Ovary (tissue), 9 donors: ENCODE data around the gene PLK5. TPM values are rescaled to one million over a fixed set of nuclear protein-coding genes. Genes with fewer than 3 reads are reported as not detected.

Experiments used
- DNase-seq, 5 donors: peaks; one replicate each; pipeline ENCODE4 v3.0.0-alpha.2; 2019 to 2020
- H3K27ac ChIP-seq, 2 donors: fragments of 200-600 bp; one replicate each; pipeline versions ENCODE4 v1.5.1 to v1.8.0; 2019 to 2022
- H3K27me3 ChIP-seq: fragments of 200-600 bp; one replicate; pipeline ENCODE4 v1.8.0; 2022
- H3K36me3 ChIP-seq: fragments of 200-600 bp; sonication (generic); one replicate; pipeline ENCODE4 v1.5.1; 2019
- H3K4me1 ChIP-seq: one replicate; pipeline ENCODE4 v1.8.1; 2013; ENCODE audit warnings: mild to moderate bottlenecking, moderate library complexity; ENCODE audit not compliant: insufficient read depth
- H3K4me3 ChIP-seq: fragments of 200-600 bp; sonication (generic); one replicate; pipeline ENCODE4 v1.5.1; 2017
- H3K9me3 ChIP-seq, 2 donors: fragments of 200-600 bp in 1 of 2; sonication (generic) in 1 of 2; one replicate each; pipeline versions ENCODE4 v1.5.1 to v1.8.1; 2013 to 2019; ENCODE audit warnings: mild to moderate bottlenecking in 1 of 2, moderate library complexity in 1 of 2
- EP300 ChIP-seq: sonication (generic); formaldehyde crosslinking; IDR thresholded peaks from one replicate; pipeline ENCODE4 v1.6.1; 2017; ENCODE audit warnings: antibody characterized with exemption
- POLR2A ChIP-seq: fragments of 450-650 bp; IDR thresholded peaks from one replicate; pipeline ENCODE4 v1.6.1; 2017; ENCODE audit warnings: antibody characterized with exemption, mild to moderate bottlenecking, moderate library complexity
- WGBS, 3 donors: extraction: QIAGEN DNeasy Blood & Tissue Kit in 1 of 3; methylation state at CpG; one replicate each; pipeline versions ENCODE4 v1.1.5 to v1.1.7; 2013 to 2017; 5-methylcytosine and 5-hydroxymethylcytosine counted together
- intact Hi-C, 4 donors: fragments of 100-400 bp; cut with DNase I; formaldehyde crosslinking; loops; one replicate each; pipeline versions ENCODE4 v1.11.0 to v1.15.1; 2022 to 2023
- polyA plus RNA-seq, 2 donors: library from polyadenylated mRNA; stranded (reverse); fragments of 200-250 nt in 1 of 2; fragments of 350-450 nt in 1 of 2; fragmentation: Illumina TruSeq in 1 of 2; extraction: RNeasy Lipid Tissue Mini Kit (QIAGEN cat#74804) in 1 of 2; gene quantifications; one replicate each; pipeline ENCODE4 v1.2.3, GENCODE V29; 2013 to 2014
- total RNA-seq, 7 donors: library from RNA; depleted of rRNA in 2 of 7; stranded (reverse); fragments of >200 nt in 2 of 7; fragmentation: NEBNext Ultra II Directional in 3 of 7; extraction: Animal tissue kit (Norgen Biotek cat#: 25700) in 3 of 7; gene quantifications; one replicate each; pipeline versions ENCODE4 v1.1.0 to v1.2.4, GENCODE V29; 2016 to 2023
- TF ChIP-seq, protein P1 (sequence below), 3 donors: fragments of 450-650 bp in 2 of 3; fragments of 200-600 bp in 1 of 3; IDR thresholded peaks; one replicate each; pipeline versions ENCODE4 v1.5.1 to v1.8.0; 2016 to 2022; ENCODE audit warnings: antibody characterized with exemption in 3 of 3, mild to moderate bottlenecking in 1 of 3
- donor health status: DM: no; HTN: no; CAD: no; lungs with moderate emphysema.
- donor health status: DM: no; HTN: no; CAD: no.
- donor health status: Bipolar disorder and iron deficiency.
- donor health status: DM: yes; HTN: yes; CAD: no.
- donor health status: DM: no; HTN: no; CAD: no.
- donor health status: DM: yes; HTN: yes; CAD: no.

Gene PLK5
- total and polyA plus RNA-seq, 9 donors, result 0.11 to 1.1 (median 0.65) TPM; not detected in 5

DNA sequence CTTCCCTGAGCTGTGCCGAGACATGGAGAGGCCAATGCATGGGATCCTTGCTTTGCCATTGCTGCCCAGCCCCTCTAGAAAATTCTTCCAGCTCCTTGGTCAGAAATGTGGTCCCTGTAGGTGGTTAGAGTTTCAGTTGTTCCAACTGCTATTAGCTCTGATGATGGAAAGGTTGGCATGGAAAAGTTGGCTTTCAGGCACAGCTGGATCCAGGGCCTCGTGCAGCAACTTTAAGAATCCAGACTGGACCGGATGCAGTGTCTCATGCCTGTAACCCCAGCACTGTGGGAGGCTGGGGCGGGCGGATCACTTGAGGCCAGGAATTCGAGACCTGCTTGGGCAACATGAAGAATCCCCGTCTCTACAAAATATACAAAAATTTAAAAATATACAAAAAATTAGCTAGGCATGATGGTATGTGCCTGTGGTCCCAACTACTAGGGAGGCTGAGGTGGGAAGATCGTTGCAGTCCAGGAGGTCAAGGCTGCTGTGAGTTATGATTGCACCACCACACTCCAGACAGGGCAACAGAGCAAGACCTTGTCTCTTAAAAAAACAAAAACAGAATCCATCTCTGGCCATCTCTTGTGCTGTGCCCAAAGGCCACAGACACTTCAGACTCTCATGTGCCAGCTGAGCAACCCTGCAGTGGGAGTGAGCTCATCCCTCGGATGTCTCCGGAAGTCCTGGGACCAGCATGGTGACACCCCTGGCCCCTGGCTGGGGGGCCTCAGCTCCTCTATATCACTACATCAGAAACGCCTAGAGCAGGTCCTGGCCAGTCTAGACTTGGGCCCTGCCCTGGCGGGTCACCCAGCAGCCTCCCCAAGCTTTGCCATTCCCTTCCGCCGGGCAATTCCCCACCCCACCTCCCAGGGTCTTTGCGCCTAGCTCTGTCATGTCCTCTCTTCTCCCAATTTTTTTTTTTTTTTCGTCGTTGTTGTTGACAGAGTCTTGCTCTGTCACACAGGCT lies 27.5 kb downstream of the PLK5 start:
- Histone ChIP-seq H3K36me3 (no peaks in the 10 kb centered on the region), H3K4me1 (no peaks in the 10 kb centered on the region), H3K4me3 (no peak overlapping the region), H3K27ac (no peak overlapping the region), H3K9me3 (no peaks in the 10 kb centered on the region), H3K27me3 (no peaks in the 10 kb centered on the region)
- intact Hi-C loops, result loop anchor here in 3 of 4 donors (10.0 kb wide), 3 partner anchors 103 to 213 kb away; partner anchors contain the start of gene TCF3 (in 1 of the 3)
- 64 to 79% (median 67%) methylated on average over 17 of the region's 17 CpGs for WGBS, 3 donors
- no peak for DNase-seq
- TF ChIP-seq EP300, result no peak
- no peak for TF ChIP-seq POLR2A
- TF ChIP-seq, protein P1, sequence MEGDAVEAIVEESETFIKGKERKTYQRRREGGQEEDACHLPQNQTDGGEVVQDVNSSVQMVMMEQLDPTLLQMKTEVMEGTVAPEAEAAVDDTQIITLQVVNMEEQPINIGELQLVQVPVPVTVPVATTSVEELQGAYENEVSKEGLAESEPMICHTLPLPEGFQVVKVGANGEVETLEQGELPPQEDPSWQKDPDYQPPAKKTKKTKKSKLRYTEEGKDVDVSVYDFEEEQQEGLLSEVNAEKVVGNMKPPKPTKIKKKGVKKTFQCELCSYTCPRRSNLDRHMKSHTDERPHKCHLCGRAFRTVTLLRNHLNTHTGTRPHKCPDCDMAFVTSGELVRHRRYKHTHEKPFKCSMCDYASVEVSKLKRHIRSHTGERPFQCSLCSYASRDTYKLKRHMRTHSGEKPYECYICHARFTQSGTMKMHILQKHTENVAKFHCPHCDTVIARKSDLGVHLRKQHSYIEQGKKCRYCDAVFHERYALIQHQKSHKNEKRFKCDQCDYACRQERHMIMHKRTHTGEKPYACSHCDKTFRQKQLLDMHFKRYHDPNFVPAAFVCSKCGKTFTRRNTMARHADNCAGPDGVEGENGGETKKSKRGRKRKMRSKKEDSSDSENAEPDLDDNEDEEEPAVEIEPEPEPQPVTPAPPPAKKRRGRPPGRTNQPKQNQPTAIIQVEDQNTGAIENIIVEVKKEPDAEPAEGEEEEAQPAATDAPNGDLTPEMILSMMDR (IDR thresholded peaks at IDR 0.05), result no peak

- intact Hi-C loops, result loop anchor here in 3 of 4 donors (10.0 kb wide), 3 partner anchors 101 to 211 kb away; partner anchors contain the start of gene TCF3 (in 1 of the 3)
- TF ChIP-seq EP300, result no peak
- TF ChIP-seq, protein P1 (IDR thresholded peaks at IDR 0.05), result no peak
- TF ChIP-seq POLR2A, result no peak
- 76 to 78% (median 77%) methylated on average over 10 of the region's 10 CpGs for WGBS, 3 donors
Observed at GRCh38 chr19:1553415-1553814, 29.5 kb downstream of the PLK5 start.

GRCh38 chr19:1554968-1555367 lies 31.1 kb downstream of the PLK5 start:
- H3K27ac ChIP-seq, result no peak overlapping the region
- no peak for DNase-seq
- no peaks in the 10 kb centered on the region for H3K9me3 ChIP-seq
- intact Hi-C loops, result loop anchor here in 3 of 4 donors (10.0 kb wide), 3 partner anchors 100 to 210 kb away; partner anchors contain the start of gene TCF3 (in 1 of the 3)
- TF ChIP-seq, protein P1 (IDR thresholded peaks at IDR 0.05), result no peak
- TF ChIP-seq POLR2A (no peak), EP300 (no peak)
- no peaks in the 10 kb centered on the region for H3K27me3 ChIP-seq
- H3K4me1 ChIP-seq, result no peaks in the 10 kb centered on the region
- H3K4me3 ChIP-seq, result no peak overlapping the region
- H3K36me3 ChIP-seq, result no peaks in the 10 kb centered on the region
- 77 to 87% (median 78%) methylated on average over 24 of the region's 24 CpGs for WGBS, 3 donors

More at GRCh38 chr19:1553415-1553814, 29.5 kb downstream of the PLK5 start:
- DNase-seq, result no peak
- no peaks in the 10 kb centered on the region for H3K4me1 ChIP-seq
- H3K9me3 ChIP-seq, result no peaks in the 10 kb centered on the region
- no peak overlapping the region for H3K27ac ChIP-seq
- H3K4me3 ChIP-seq, result no peak overlapping the region
- no peaks in the 10 kb centered on the region for H3K27me3 ChIP-seq
- H3K36me3 ChIP-seq, result no peaks in the 10 kb centered on the region

DNA sequence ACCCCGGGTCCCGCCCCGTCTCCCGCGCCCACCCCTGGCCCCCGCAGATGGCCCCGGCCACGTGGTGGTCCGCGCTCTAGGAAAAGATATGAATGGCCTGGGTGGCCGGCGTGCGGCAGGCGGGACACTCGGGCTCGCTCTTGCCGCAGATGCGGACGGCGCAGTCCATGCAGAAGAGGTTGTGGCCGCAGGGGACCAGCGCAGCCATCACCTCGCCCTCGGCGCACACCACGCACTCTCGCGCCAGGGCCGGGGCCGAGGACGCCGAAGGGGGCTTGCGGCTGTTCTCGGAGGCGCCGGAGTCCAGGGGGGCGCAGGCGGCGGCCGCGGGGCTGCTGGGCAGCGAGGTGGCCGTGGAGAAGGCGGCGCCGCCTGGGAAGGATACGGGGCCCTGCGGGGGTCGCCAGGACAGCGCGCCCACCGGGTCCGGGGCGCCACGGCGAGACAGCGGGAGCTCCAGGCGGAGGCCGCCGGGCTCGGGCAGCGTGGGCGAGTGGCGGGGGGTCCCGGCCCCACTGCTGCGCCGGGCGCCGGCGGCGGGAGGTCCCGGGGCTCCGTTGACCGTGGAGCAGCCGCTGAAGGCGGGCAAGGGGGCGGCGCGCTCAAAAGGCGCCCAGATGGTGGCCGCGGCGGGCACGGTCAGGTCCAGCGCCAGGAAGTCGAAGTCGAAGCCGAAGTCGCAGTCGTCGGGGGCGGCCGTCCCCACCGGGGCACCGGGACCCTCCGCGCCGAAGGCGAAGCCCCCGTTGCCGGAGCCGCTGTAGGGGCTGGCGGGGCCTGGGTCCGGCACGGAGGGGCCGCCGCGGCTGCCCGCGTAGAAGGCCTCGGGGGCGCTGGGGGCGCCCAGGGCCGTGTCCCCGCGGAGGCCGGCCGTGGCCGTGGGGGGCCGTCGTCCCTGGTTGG lies 31.9 kb downstream of the PLK5 start:
- WGBS, 3 donors, result 89 to 94% (median 91%) methylated on average over 100 to 121 of the region's 121 CpGs
- DNase-seq, result no peak
- H3K4me3 ChIP-seq, result no peak overlapping the region
- intact Hi-C loops, result loop anchor here in 3 of 4 donors (10.0 kb wide), 3 partner anchors 99 to 209 kb away; partner anchors contain the start of gene TCF3 (in 1 of the 3)
- no peak overlapping the region for H3K27ac ChIP-seq
- no peaks in the 10 kb centered on the region for H3K36me3 ChIP-seq
- no peaks in the 10 kb centered on the region for H3K27me3 ChIP-seq
- TF ChIP-seq, protein P1 (IDR thresholded peaks at IDR 0.05), result no peak
- TF ChIP-seq POLR2A, result no peak
- TF ChIP-seq EP300, result no peak
- H3K4me1 ChIP-seq, result no peaks in the 10 kb centered on the region
- H3K9me3 ChIP-seq, result no peaks in the 10 kb centered on the region
